K562 (cell line): ENCODE results near the gene ACSBG1. TPM values are rescaled to one million over a fixed set of nuclear protein-coding genes. Genes with fewer than 3 reads are reported as not detected.

Source experiments
- ATAC-seq: fragments of 200-7000 bp; cut with Tn5 transposase; 3 replicates; pipeline ENCODE4 v1.9.1; 2020; ENCODE audit warnings: moderate library complexity
- BruUV-seq: library from RNA; stranded (reverse); fragments of 400-500 nt; replicated peaks from 2 replicates; lab custom pipeline; 2021; lab: Mats Ljungman, UMichigan
- CTCF ChIA-PET: fragments of 300-600 bp; formaldehyde crosslinking; extraction: SDS; loops from one replicate; lab custom pipeline; 2021; ENCODE audit warnings: low intra/inter-chr PET ratio; lab: Yijun Ruan, JAX
- POLR2A ChIA-PET: fragments of 300-600, 350-650 bp; sonication (Branson Sonifier 250); formaldehyde crosslinking; extraction: SDS; loops from one replicate; lab custom pipeline; 2021; ENCODE audit warnings: antibody characterized with exemption, inconsistent platforms; lab: Yijun Ruan, JAX
- DNase-seq, 4 experiments: peaks; one replicate each; pipeline versions ENCODE4 v3.0.0 to v3.0.0-alpha.2; 2011 to 2018; ENCODE audit warnings: low spot score in 3 of 4, mixed read lengths in 3 of 4; ENCODE audit errors: extremely low read depth in 1 of 4
- FAIRE-seq: peaks from 2 replicates; lab custom pipeline; 2011; peaks lifted over from hg19 to GRCh38; lab: Jason Lieb, UNC
- H2AFZ ChIP-seq: 2 replicates; pipeline ENCODE4 v1.6.0; 2011; ENCODE audit warnings: low read depth, low read length, control low read depth, inconsistent platforms
- H3K27ac ChIP-seq: fragments of 200-600 bp; 3 replicates; pipeline ENCODE4 v1.8.0; 2011; ENCODE audit warnings: low read depth, mild to moderate bottlenecking, control low read depth, inconsistent platforms, low read length, moderate library complexity, mixed read lengths; ENCODE audit errors: extremely low read depth
- H3K27me3 ChIP-seq, 2 experiments: fragments of 300-600 bp in 1 of 2; 2 replicates in 1 of 2; 3 replicates in 1 of 2; pipeline versions ENCODE4 v1.6.0 to v1.8.0; 2011; ENCODE audit warnings: inconsistent platforms in 2 of 2, low read length in 2 of 2, mild to moderate bottlenecking in 1 of 2, mixed read lengths in 1 of 2, moderate library complexity in 1 of 2; ENCODE audit not compliant: control insufficient read depth in 2 of 2, insufficient read depth in 2 of 2
- H3K36me3 ChIP-seq: fragments of 300-600 bp; 3 replicates; pipeline ENCODE4 v1.8.0; 2011; ENCODE audit warnings: mild to moderate bottlenecking, low read length, inconsistent platforms; ENCODE audit not compliant: control insufficient read depth, insufficient read depth
- H3K4me1 ChIP-seq, 2 experiments: fragments of 200-600 bp in 1 of 2; replicated peaks in 1 of 2; 2 replicates in 1 of 2; 3 replicates in 1 of 2; pipeline versions ENCODE4 v1.5.1 to v1.8.0; 2011; ENCODE audit warnings: inconsistent platforms in 2 of 2, low read length in 2 of 2, mild to moderate bottlenecking in 1 of 2, mixed read lengths in 1 of 2, moderate library complexity in 1 of 2; ENCODE audit not compliant: control insufficient read depth in 2 of 2, insufficient read depth in 2 of 2
- H3K4me2 ChIP-seq: 2 replicates; pipeline ENCODE4 v1.6.1; 2011; ENCODE audit warnings: low read length, control low read depth, inconsistent platforms, mixed read lengths; ENCODE audit not compliant: insufficient read depth
- H3K4me3 ChIP-seq: fragments of 200-600 bp; sonication (generic), shearing (Covaris generic); 2 replicates; pipeline ENCODE4 v1.5.1; 2016; ENCODE audit warnings: control low read depth, inconsistent platforms
- H3K79me2 ChIP-seq: fragments of 200-600 bp; 3 replicates; pipeline ENCODE4 v1.8.0; 2011; ENCODE audit warnings: low read length, inconsistent platforms; ENCODE audit not compliant: control insufficient read depth, insufficient read depth
- H3K9ac ChIP-seq, 2 experiments: 2 replicates each; pipeline versions ENCODE4 v1.6.0 to v1.6.1; 2011; ENCODE audit warnings: low read depth in 2 of 2, low read length in 2 of 2, control low read depth in 1 of 2, inconsistent platforms in 1 of 2, mild to moderate bottlenecking in 1 of 2, mixed read lengths in 1 of 2; ENCODE audit not compliant: insufficient read depth in 1 of 2
- H3K9me1 ChIP-seq: one replicate; pipeline ENCODE4 v1.6.0; 2011; ENCODE audit warnings: inconsistent platforms, mild to moderate bottlenecking, low read length, moderate library complexity; ENCODE audit not compliant: control insufficient read depth, insufficient read depth
- H3K9me3 ChIP-seq: replicated peaks from 2 replicates; pipeline ENCODE4 v1.5.1; 2011; ENCODE audit warnings: low read depth, low read length, inconsistent platforms; ENCODE audit not compliant: control insufficient read depth, insufficient read depth
- H4K20me1 ChIP-seq: replicated peaks from 2 replicates; pipeline ENCODE4 v1.6.1; 2011; ENCODE audit warnings: low read length, inconsistent platforms, mixed read lengths; ENCODE audit not compliant: control insufficient read depth, insufficient read depth
- CBFA2T3 ChIP-seq: fragments of 450-650 bp; IDR thresholded peaks from 2 replicates; pipeline ENCODE4 v1.6.1; 2017
- FOXO4 ChIP-seq: fragments of 450-650 bp; formaldehyde crosslinking; IDR thresholded peaks from 2 replicates; pipeline ENCODE4 v1.4.0; 2020; ENCODE audit warnings: mild to moderate bottlenecking, moderate library complexity
- MAFF ChIP-seq: IDR thresholded peaks from 2 replicates; pipeline ENCODE4 v1.6.1; 2012; ENCODE audit warnings: low read length, improper control_type of control experiment
- RFX5 ChIP-seq: IDR thresholded peaks from 2 replicates; pipeline ENCODE4 v1.6.1; 2011; ENCODE audit warnings: low read depth, mild to moderate bottlenecking, improper control_type of control experiment, low read length
- ZNF407 ChIP-seq: fragments of 450-650 bp; IDR thresholded peaks from 2 replicates; pipeline ENCODE4 v1.6.1; 2016; ENCODE audit warnings: low read depth
- WGBS: fragments of 100-300 bp; shearing (Covaris generic); methylation state at CpG from one replicate; pipeline ENCODE4 v1.1.6; 2016; ENCODE audit warnings: low coverage, mixed read lengths; ENCODE audit not compliant: insufficient coverage; ENCODE audit errors: missing lambda C conversion rate; 5-methylcytosine and 5-hydroxymethylcytosine counted together
- in situ Hi-C: fragments of 300-500 bp; cut with MboI; formaldehyde crosslinking; loops from 4 replicates; pipeline ENCODE4 v1.15.0; 2018; ENCODE audit warnings: inconsistent platforms, mixed read lengths
- intact Hi-C: fragments of 100-400 bp; cut with micrococcal nuclease; formaldehyde crosslinking; loops from 2 replicates; pipeline ENCODE4 v1.14.2; 2022
- polyA plus RNA-seq, 8 experiments: library from polyadenylated mRNA; depleted of rRNA in 4 of 8; stranded (reverse) in 5 of 8; unstranded in 3 of 8; fragments of >200 nt; fragmentation: Nextera tagmentation in 2 of 8; fragmentation: Illumina TruSeq in 1 of 8; extraction: Ambion mirVana in 2 of 8; extraction: Trizol in 1 of 8; gene quantifications; 2 replicates each; pipeline versions ENCODE4 v1.2.1 to v1.2.3, GENCODE V29; 2011 to 2014; ENCODE audit warnings: inconsistent platforms in 1 of 8, missing spikeins in 1 of 8
- total RNA-seq, 7 experiments: library from RNA; depleted of rRNA in 6 of 7; stranded (reverse); fragments of >200 nt in 6 of 7; fragmentation: Illumina TruSeq in 2 of 7; extraction: Trizol in 2 of 7; gene quantifications; 2 replicates each; pipeline versions ENCODE4 v1.2.1 to v1.2.3, GENCODE V29; 2011 to 2021; ENCODE audit warnings: low replicate concordance in 1 of 7

The ACSBG1 gene
- total and polyA plus RNA-seq, 9 of the 15 experiments (the other 6 are each of a cell fraction or from before 2014, with no cell fraction given), result 0.36 to 6.4 (median 2.5) TPM

GRCh38 chr15:78263907-78264303 lies 29.5 kb upstream of the ACSBG1 start:
- Histone ChIP-seq H3K27me3 (no peaks in the 10 kb centered on the region), H3K4me3 (no peak overlapping the region), H3K9me3 (no peaks in the 10 kb centered on the region), H3K9ac (peak overlapping the region in 1 of 2 experiments; percentile 38; a peak in 1 of 4 replicates)
- CTCF ChIA-PET, result no interaction called here
- POLR2A ChIA-PET, result no interaction called here
- TF ChIP-seq FOXO4 (CRISPR knock-in tag), result no peak
- TF ChIP-seq MAFF, result no peak
- TF ChIP-seq, all 486 proteins: peak for 0
- H3K27ac ChIP-seq, result no peak overlapping the region; the same call in 2 of the 3 replicates
- H4K20me1 ChIP-seq, result no peaks in the 10 kb centered on the region
- intact Hi-C loops, result no loop called here
- FAIRE-seq (no peak), DNase-seq (peak in 1 of 4 experiments; percentile 30), ATAC-seq (no peak)
- no TSS peak for BruUV-seq
- 93% methylated on average over 6 of the region's 23 CpGs for WGBS
- no peaks in the 10 kb centered on the region for H3K36me3 ChIP-seq
- in situ Hi-C loops, result no loop called here
- no peaks in the 10 kb centered on the region for H3K9me1 ChIP-seq
- H3K4me1 ChIP-seq, result peaks cover 15 to 16% of the 10 kb centered on the region in 2 experiments; a peak in 4 of 5 replicates
- H3K79me2 ChIP-seq, result no peaks in the 10 kb centered on the region
- peak overlapping the region; percentile 86 for H2AFZ ChIP-seq
- H3K4me2 ChIP-seq, result peak overlapping the region; percentile 59; the same call in 1 of the 2 replicates

- H4K20me1 ChIP-seq, result no peaks in the 10 kb centered on the region
- ChIA-PET CTCF (no interaction called here), POLR2A (no interaction called here)
- H3K36me3 ChIP-seq, result no peaks in the 10 kb centered on the region
- H2AFZ ChIP-seq, result peak overlapping the region; percentile 86
- WGBS, result 28% methylated on average over 7 of the region's 7 CpGs
- H3K4me3 ChIP-seq, result no peak overlapping the region
- peak overlapping the region; percentile 59; the same call in 1 of the 2 replicates for H3K4me2 ChIP-seq
- H3K27ac ChIP-seq, result peak overlapping the region; percentile 24; the same call in 1 of the 3 replicates
- no TSS peak for BruUV-seq
- peaks cover 15 to 16% of the 10 kb centered on the region in 2 experiments; a peak in 4 of 5 replicates for H3K4me1 ChIP-seq
- intact Hi-C loops, result no loop called here
- no peaks in the 10 kb centered on the region for H3K9me1 ChIP-seq
- DNase-seq, result peak; percentile 56 to 77 (median 74)
- H3K79me2 ChIP-seq, result no peaks in the 10 kb centered on the region
- FAIRE-seq, result no peak
- H3K9me3 ChIP-seq, result no peaks in the 10 kb centered on the region
- in situ Hi-C loops, result no loop called here
- no peaks in the 10 kb centered on the region for H3K27me3 ChIP-seq
- H3K9ac ChIP-seq, result peak overlapping the region in 1 of 2 experiments; percentile 38; a peak in 2 of 4 replicates
- peak; percentile 60 for ATAC-seq
- TF ChIP-seq CBFA2T3 (peak; percentile 40; the same call in 1 of the 2 replicates), RFX5 (no peak), ZNF407 (peak; percentile 79)
Observed at GRCh38 chr15:78263351-78263781, 29.0 kb upstream of the ACSBG1 start.
